HG02642 (cell line): ENCODE results near the gene LOXL4.

Source experiments
- ATAC-seq: cut with Tn5 transposase; IDR thresholded peaks from one replicate; pipeline ENCODE4 v1.9.1; 2021; ENCODE audit warnings: mild to moderate bottlenecking; ENCODE audit not compliant: unreplicated experiment, poor library complexity

LOXL4 gene

DNA sequence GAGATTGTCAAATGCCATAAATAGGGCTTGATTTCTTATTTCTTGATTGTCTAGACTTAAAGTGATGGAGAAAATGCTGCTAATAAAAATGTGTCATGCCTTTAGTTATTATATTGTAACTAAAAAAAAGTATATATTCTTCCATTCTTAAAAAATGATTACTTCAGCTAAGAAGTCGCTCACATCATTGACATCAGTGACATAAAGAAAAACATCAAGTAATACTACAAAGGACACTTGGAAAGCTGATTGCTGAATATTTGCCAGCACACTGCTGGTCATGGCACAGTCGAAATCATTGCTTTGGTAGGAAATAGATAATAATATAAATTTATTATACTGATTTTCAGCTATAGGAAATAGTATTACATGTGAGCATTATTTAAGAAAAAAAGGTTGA, 62.6 kb downstream of the LOXL4 start:
- ATAC-seq, result no peak

DNA sequence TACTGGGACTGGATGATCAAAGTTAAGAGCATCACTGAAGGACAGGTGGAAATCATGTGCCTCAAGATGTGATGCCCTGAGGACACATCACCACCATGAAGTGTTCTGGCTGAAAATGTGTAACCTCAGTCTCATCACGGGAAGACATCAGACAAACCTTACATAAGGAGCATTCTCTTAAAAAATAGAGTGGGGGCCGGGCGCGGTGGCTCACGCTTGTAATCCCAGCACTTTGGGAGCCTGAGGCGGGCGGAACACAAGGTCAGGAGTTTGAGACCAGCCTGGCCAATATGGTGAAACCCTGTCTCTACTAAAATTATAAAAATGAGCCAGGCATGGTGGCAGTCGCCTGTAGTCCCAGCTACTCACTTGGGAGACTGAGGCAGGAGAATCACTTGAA, 65.6 kb downstream of the LOXL4 start:
- no peak for ATAC-seq

GRCh38 chr10:98201760-98202159, 66.2 kb downstream of the LOXL4 start:
- ATAC-seq, result no peak
